Fibroblast of the aortic adventitia (primary cell): Measurements from ENCODE around the gene HSPB7. TPM values are rescaled to one million over a fixed set of nuclear protein-coding genes. Genes with fewer than 3 reads are reported as not detected.
"Not testable (repeated sequence)": the region's sequence is repeated elsewhere in the genome, so short reads cannot be mapped to it uniquely, and the experiment has no call there.

Experiments
- DNase-seq: peaks from one replicate; pipeline ENCODE4 v3.0.0-alpha.2; 2010; ENCODE audit warnings: low read depth
- H3K4me3 ChIP-seq: 2 replicates; pipeline ENCODE4 v1.5.1; 2011; ENCODE audit warnings: low read depth, mild to moderate bottlenecking, control low read depth, low read length, moderate library complexity
- CTCF ChIP-seq: IDR thresholded peaks from 2 replicates; pipeline ENCODE4 v1.5.1; 2011; ENCODE audit warnings: mild to moderate bottlenecking, low read length, control low read depth, inconsistent platforms; ENCODE audit not compliant: insufficient read depth
- total RNA-seq: library from RNA; depleted of rRNA; stranded (reverse); fragments of >200 nt; gene quantifications from 2 replicates; pipeline ENCODE4 v1.2.3, GENCODE V29; 2012; ENCODE audit warnings: low replicate concordance

HSPB7 gene
- total RNA-seq, 1 donor: 8.9 TPM

DNA sequence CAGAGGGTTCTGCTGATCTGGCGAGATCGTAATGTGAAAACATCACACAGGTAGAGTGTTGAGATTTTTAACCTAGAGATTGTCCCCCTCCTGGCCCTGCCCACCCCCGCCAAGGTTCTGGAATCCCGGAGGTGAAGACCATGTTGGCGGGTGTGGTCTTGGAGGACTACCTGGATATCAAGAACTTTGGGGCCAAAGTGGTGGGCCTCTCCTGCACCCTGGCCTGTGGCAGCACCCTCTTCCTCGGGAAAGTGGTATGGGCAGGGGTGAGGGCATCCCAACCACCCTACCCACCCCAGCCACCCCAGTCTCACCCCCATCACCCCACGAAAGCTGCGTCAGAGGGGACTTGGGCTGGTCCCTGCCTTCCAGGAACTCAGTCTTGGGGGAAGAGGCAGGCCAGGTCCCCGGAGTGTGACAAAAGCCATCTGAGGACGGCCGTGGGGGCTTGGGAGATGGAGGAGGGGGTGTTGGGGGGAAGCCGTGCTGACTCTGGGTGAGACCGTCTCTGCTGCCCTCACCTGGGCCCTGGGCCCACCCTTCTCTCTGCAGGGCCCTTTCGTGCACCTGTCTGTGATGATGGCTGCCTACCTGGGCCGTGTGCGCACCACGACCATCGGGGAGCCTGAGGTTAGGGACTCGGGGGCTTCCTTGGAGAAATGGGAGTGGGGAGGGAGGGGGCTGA lies 30.1 kb upstream of the HSPB7 start:
- no peak for TF ChIP-seq CTCF
- no peak for DNase-seq
- no peak overlapping the region for H3K4me3 ChIP-seq

- DNase-seq: peak; percentile 22
Observed at GRCh38 chr1:16046842-16047241, 29.0 kb upstream of the HSPB7 start.

GRCh38 chr1:16043950-16044349 lies 26.1 kb upstream of the HSPB7 start:
- no peak for DNase-seq
- no peak overlapping the region for H3K4me3 ChIP-seq
- no peak for TF ChIP-seq CTCF

More at GRCh38 chr1:16046842-16047241, 29.0 kb upstream of the HSPB7 start:
- peak; percentile 16 for TF ChIP-seq CTCF
- H3K4me3 ChIP-seq: no peak overlapping the region

GRCh38 chr1:16043521-16043920 lies 25.7 kb upstream of the HSPB7 start, which contains the start of gene CLCNKB:
TSS of gene CLCNKB (plus strand) at chr1:16043782. CDS start at chr1:16044493, 711 bp downstream.
- no peak for TF ChIP-seq CTCF
- DNase-seq: no peak
- H3K4me3 ChIP-seq: no peak within 1 kb of the TSS

GRCh38 chr1:16042654-16043053 lies 24.8 kb upstream of the HSPB7 start:
- not testable (repeated sequence) for H3K4me3 ChIP-seq, DNase-seq

- no peak for DNase-seq
Observed at GRCh38 chr1:16042096-16042495, 24.3 kb upstream of the HSPB7 start.

DNA sequence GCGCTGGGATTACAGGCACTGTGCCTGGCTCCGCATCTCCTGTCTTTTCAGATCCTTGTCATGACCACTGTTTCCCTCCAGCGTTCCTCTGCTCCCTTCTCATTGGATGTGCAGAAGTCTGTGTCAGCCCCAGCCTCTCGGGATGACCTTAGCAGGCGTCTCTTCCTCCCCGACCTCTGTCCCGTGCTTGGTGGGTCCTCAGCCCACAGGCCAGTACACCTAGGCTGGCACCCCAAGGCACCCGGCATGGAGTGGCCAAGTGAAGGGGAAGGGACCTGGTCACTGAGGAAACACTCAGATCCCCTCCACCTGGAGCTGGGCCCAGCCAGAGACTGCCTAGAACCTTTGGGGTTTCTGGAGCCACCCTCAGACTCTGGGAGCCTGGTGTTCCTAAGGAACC lies 23.4 kb upstream of the HSPB7 start:
- H3K4me3 ChIP-seq: no peak overlapping the region
- no peak for DNase-seq
- no peak for TF ChIP-seq CTCF

More at GRCh38 chr1:16042096-16042495, 24.3 kb upstream of the HSPB7 start:
- H3K4me3 ChIP-seq: no peak overlapping the region
- no peak for TF ChIP-seq CTCF

DNA sequence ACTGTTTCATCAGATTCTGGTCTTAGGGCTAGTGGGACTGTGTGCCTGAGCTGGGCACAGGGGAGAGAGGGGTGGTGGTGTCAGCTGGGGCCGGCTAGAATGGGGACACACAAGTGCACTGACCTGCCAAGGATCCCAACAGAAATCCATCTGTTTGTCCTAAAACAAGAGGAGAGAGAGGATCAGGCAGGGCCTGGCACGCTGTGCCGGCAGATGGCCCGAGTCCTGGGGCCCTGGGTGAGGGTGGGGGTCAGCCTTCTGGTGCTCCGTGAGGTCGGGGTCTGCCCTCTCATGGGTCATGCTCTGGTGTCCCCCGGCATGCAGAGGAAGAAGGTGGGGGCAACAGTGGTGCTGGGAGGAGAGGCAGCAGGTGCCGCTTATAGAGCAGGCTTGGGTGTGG lies 22.0 kb upstream of the HSPB7 start:
- H3K4me3 ChIP-seq, DNase-seq: not testable (repeated sequence)
